Occipital lobe (tissue), 2 donors: ENCODE measurements around the gene TRIL. TPM values are rescaled to one million over a fixed set of nuclear protein-coding genes. Genes with fewer than 3 reads are reported as not detected.

Source experiments
- DNase-seq: peaks from one replicate; lab custom pipeline; 2025; lab: John Stamatoyannopoulos, UW
- total RNA-seq: library from RNA; depleted of rRNA; stranded (reverse); fragments of >200 nt; gene quantifications from one replicate; pipeline ENCODE4 v1.2.3, GENCODE V29; 2014

Gene TRIL
- total RNA-seq, 1 donor from 2014 or later = 10.9 TPM

GRCh38 chr7:28983396-28984190 lies 25.5 kb upstream of the TRIL start:
- no peak for DNase-seq

- no peak for DNase-seq
Observed at GRCh38 chr7:28981161-28981465, 23.0 kb upstream of the TRIL start.

GRCh38 chr7:28980451-28981160 lies 22.5 kb upstream of the TRIL start:
- no peak for DNase-seq

GRCh38 chr7:28979776-28980175 lies 21.6 kb upstream of the TRIL start:
- DNase-seq = no peak

GRCh38 chr7:28977881-28978280 lies 19.8 kb upstream of the TRIL start:
- no peak for DNase-seq

GRCh38 chr7:28976022-28976421 lies 17.9 kb upstream of the TRIL start:
- no peak for DNase-seq

- no peak for DNase-seq
Observed at GRCh38 chr7:28973591-28973990, 15.5 kb upstream of the TRIL start.

GRCh38 chr7:28964056-28964455 lies 5.9 kb upstream of the TRIL start:
- DNase-seq = no peak

- no peak for DNase-seq
Observed at GRCh38 chr7:28961972-28962371, 3.8 kb upstream of the TRIL start.

GRCh38 chr7:28960071-28960840 lies 2.1 kb upstream of the TRIL start:
- DNase-seq = no peak

GRCh38 chr7:28958980-28959347 lies 834 bp upstream of the TRIL start:
- DNase-seq = no peak

- DNase-seq = no peak
Observed at GRCh38 chr7:28957751-28958234, 337 bp downstream of the TRIL start.

- DNase-seq = no peak
Observed at GRCh38 chr7:28957064-28957750, 923 bp downstream of the TRIL start.

GRCh38 chr7:28956608-28957063 lies 1.5 kb downstream of the TRIL start:
- DNase-seq = no peak

GRCh38 chr7:28955718-28956607 lies 2.2 kb downstream of the TRIL start:
- no peak for DNase-seq

- DNase-seq = no peak
Observed at GRCh38 chr7:28955356-28955717, 2.8 kb downstream of the TRIL start.

- no peak for DNase-seq
Observed at GRCh38 chr7:28954946-28955345, 3.2 kb downstream of the TRIL start.

- DNase-seq = no peak
Observed at GRCh38 chr7:28954471-28954870, 3.7 kb downstream of the TRIL start.

- DNase-seq = no peak
Observed at GRCh38 chr7:28953633-28954032, 4.5 kb downstream of the TRIL start.

GRCh38 chr7:28942168-28942567 lies 16.0 kb downstream of the TRIL start:
- no peak for DNase-seq

GRCh38 chr7:28941633-28942032 lies 16.5 kb downstream of the TRIL start:
- no peak for DNase-seq
